Erythroblast (primary cell): Measurements from ENCODE around the gene PLAAT2.

Source experiments
- GATA1 ChIP-seq: IDR thresholded peaks from 2 replicates; pipeline ENCODE4 v1.6.1; 2011; ENCODE audit warnings: low read depth, mild to moderate bottlenecking, control low read depth, low read length, moderate library complexity
- POLR2A ChIP-seq: IDR thresholded peaks from 2 replicates; pipeline ENCODE4 v1.6.1; 2011; ENCODE audit warnings: mild to moderate bottlenecking, low read length

DNA sequence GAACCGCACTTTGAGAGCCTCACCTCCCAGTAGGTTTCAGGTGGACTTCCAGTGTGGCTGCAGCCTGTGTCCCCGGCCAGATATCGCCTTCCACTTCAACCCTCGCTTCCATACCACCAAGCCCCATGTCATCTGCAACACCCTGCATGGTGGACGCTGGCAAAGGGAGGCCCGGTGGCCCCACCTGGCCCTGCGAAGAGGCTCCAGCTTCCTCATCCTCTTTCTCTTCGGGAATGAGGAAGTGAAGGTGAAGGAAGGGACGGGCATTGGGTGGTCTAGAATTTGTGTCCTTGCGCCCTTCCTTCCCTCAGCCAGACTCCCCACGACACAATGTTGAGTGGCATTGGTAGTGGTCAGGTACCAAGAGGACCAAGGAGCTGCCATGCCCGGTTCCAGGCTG, 54.4 kb downstream of the PLAAT2 start:
- TF ChIP-seq POLR2A: no peak
- TF ChIP-seq GATA1: no peak
